Loucy (cell line): ENCODE data around the gene AIFM2.

Source experiments
- EZH2phosphoT487 ChIP-seq: fragments of 200-600 bp; IDR thresholded peaks from 2 replicates; pipeline ENCODE4 v1.6.1; 2018; ENCODE audit warnings: antibody characterized with exemption, mild to moderate bottlenecking, moderate library complexity, borderline replicate concordance
- TF ChIP-seq, protein P1 (sequence below): fragments of 200-600 bp; sonication (generic); conservative IDR thresholded peaks from 2 replicates; pipeline ENCODE4 v1.5.1; 2014; ENCODE audit warnings: mild to moderate bottlenecking, antibody characterized with exemption, low read length

DNA sequence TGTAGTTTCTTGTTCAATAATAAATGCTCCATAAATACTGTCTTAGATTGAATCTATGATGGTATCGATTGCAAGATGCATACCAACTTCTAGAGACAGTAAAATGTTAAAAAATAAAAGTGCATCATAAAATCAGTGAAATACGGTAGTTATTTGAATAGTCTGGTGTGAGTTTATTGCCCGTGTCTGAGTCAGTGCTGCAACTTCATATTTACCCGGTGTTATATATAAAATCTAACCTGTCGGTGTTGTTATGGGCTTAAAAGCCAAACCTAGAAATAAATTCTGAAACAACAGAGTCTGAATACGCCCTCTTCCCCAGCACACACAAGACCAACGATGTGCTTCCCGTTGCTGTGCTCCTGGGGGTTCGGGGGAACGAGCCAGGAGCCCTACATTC is 63.7 kb downstream of the AIFM2 start:
- TF ChIP-seq, protein P1, sequence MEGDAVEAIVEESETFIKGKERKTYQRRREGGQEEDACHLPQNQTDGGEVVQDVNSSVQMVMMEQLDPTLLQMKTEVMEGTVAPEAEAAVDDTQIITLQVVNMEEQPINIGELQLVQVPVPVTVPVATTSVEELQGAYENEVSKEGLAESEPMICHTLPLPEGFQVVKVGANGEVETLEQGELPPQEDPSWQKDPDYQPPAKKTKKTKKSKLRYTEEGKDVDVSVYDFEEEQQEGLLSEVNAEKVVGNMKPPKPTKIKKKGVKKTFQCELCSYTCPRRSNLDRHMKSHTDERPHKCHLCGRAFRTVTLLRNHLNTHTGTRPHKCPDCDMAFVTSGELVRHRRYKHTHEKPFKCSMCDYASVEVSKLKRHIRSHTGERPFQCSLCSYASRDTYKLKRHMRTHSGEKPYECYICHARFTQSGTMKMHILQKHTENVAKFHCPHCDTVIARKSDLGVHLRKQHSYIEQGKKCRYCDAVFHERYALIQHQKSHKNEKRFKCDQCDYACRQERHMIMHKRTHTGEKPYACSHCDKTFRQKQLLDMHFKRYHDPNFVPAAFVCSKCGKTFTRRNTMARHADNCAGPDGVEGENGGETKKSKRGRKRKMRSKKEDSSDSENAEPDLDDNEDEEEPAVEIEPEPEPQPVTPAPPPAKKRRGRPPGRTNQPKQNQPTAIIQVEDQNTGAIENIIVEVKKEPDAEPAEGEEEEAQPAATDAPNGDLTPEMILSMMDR, result no peak
- TF ChIP-seq EZH2phosphoT487, result no peak
